Loucy (cell line): Measurements from ENCODE around the gene SORCS2.

Source experiments
- H2AFZ ChIP-seq: fragments of 200-600 bp; sonication (generic); 2 replicates; pipeline ENCODE4 v1.6.0; 2016; ENCODE audit warnings: antibody characterized with exemption, mild to moderate bottlenecking, low read length, moderate library complexity
- H3F3A ChIP-seq: fragments of 200-600 bp; 2 replicates; pipeline ENCODE4 v1.6.0; 2016; ENCODE audit warnings: antibody characterized with exemption, low read depth, mild to moderate bottlenecking
- H3K27me3 ChIP-seq: fragments of 200-600 bp; sonication (generic); 2 replicates; pipeline ENCODE4 v1.6.1; 2014; ENCODE audit warnings: low read length, mild to moderate bottlenecking; ENCODE audit not compliant: insufficient read depth, poor library complexity, severe bottlenecking
- H3K36me3 ChIP-seq: fragments of 200-600 bp; sonication (generic); 2 replicates; pipeline ENCODE4 v1.6.1; 2016; ENCODE audit warnings: low read length; ENCODE audit not compliant: insufficient read depth
- H3K4me1 ChIP-seq: fragments of 200-600 bp; sonication (generic); 2 replicates; pipeline ENCODE4 v1.5.1; 2014; ENCODE audit warnings: low read length, mild to moderate bottlenecking; ENCODE audit not compliant: insufficient read depth, poor library complexity, severe bottlenecking
- H3K4me2 ChIP-seq: fragments of 200-600 bp; sonication (generic); 2 replicates; pipeline ENCODE4 v1.6.0; 2014; ENCODE audit warnings: antibody characterized with exemption, low read length, low read depth, mild to moderate bottlenecking; ENCODE audit not compliant: poor library complexity, severe bottlenecking
- H3K4me3 ChIP-seq: fragments of 200-600 bp; sonication (generic); 2 replicates; pipeline ENCODE4 v1.5.1; 2014; ENCODE audit warnings: low read length, mild to moderate bottlenecking, mixed read lengths; ENCODE audit not compliant: poor library complexity, severe bottlenecking
- H3K79me2 ChIP-seq: fragments of 200-600 bp; sonication (generic); 2 replicates; pipeline ENCODE4 v1.6.1; 2014; ENCODE audit warnings: low read length; ENCODE audit not compliant: insufficient read depth
- H3K9ac ChIP-seq: fragments of 200-600 bp; sonication (generic); 2 replicates; pipeline ENCODE4 v1.6.0; 2014; ENCODE audit warnings: mild to moderate bottlenecking, low read depth, low read length, moderate library complexity; ENCODE audit not compliant: poor library complexity, severe bottlenecking
- H3K9me2 ChIP-seq: fragments of 200-600 bp; sonication (generic); replicated peaks from 2 replicates; pipeline ENCODE4 v1.6.1; 2016; ENCODE audit warnings: low read depth, low read length, mixed read lengths
- H3K9me3 ChIP-seq: fragments of 200-600 bp; sonication (generic); 2 replicates; pipeline ENCODE4 v1.6.1; 2014; ENCODE audit warnings: mild to moderate bottlenecking, antibody characterized with exemption, low read length, low read depth; ENCODE audit not compliant: insufficient read depth
- H4K20me1 ChIP-seq: fragments of 200-600 bp; sonication (generic); 2 replicates; pipeline ENCODE4 v1.6.0; 2014; ENCODE audit warnings: antibody characterized with exemption, low read length, mild to moderate bottlenecking; ENCODE audit not compliant: insufficient read depth, poor library complexity, severe bottlenecking
- CTCF ChIP-seq: fragments of 200-600 bp; sonication (generic); conservative IDR thresholded peaks from 2 replicates; pipeline ENCODE4 v1.5.1; 2014; ENCODE audit warnings: mild to moderate bottlenecking, antibody characterized with exemption, low read length
- EZH2phosphoT487 ChIP-seq: fragments of 200-600 bp; IDR thresholded peaks from 2 replicates; pipeline ENCODE4 v1.6.1; 2018; ENCODE audit warnings: antibody characterized with exemption, mild to moderate bottlenecking, moderate library complexity, borderline replicate concordance

Gene SORCS2

GRCh38 chr4:7159923-7160322, 32.4 kb upstream of the SORCS2 start:
- Histone ChIP-seq H3F3A (no peaks in the 10 kb centered on the region), H3K9me3 (0 out of 2 replicates have a peak, but pooled peaks cover 2% of the 10 kb centered on the region), H3K27me3 (no peaks in the 10 kb centered on the region), H3K36me3 (no peaks in the 10 kb centered on the region), H3K4me2 (no peak overlapping the region), H3K9me2 (no peaks in the 10 kb centered on the region), H3K9ac (no peak overlapping the region), H4K20me1 (no peaks in the 10 kb centered on the region), H3K4me1 (no peaks in the 10 kb centered on the region), H3K4me3 (no peak overlapping the region), H3K79me2 (no peaks in the 10 kb centered on the region), H2AFZ (no peak overlapping the region)
- TF ChIP-seq EZH2phosphoT487 (no peak), CTCF (no peak)

- no peaks in the 10 kb centered on the region for H3F3A ChIP-seq
- H3K9me3 ChIP-seq: 0 out of 2 replicates have a peak, but pooled peaks cover 2% of the 10 kb centered on the region
- TF ChIP-seq EZH2phosphoT487 (no peak), CTCF (no peak)
- H3K36me3 ChIP-seq: no peaks in the 10 kb centered on the region
- H2AFZ ChIP-seq: no peak overlapping the region
- no peaks in the 10 kb centered on the region for H3K79me2 ChIP-seq
- H3K4me1 ChIP-seq: no peaks in the 10 kb centered on the region
- H3K27me3 ChIP-seq: no peaks in the 10 kb centered on the region
- no peaks in the 10 kb centered on the region for H3K9me2 ChIP-seq
- H3K4me2 ChIP-seq: no peak overlapping the region
- H3K9ac ChIP-seq: no peak overlapping the region
- no peaks in the 10 kb centered on the region for H4K20me1 ChIP-seq
- no peak overlapping the region for H3K4me3 ChIP-seq
These were observed 31.9 kb upstream of the SORCS2 start for GRCh38 chr4:7160439-7160838.

- 0 out of 2 replicates have a peak, but pooled peaks cover 2% of the 10 kb centered on the region for H3K9me3 ChIP-seq
- no peak overlapping the region for H3K4me3 ChIP-seq
- no peaks in the 10 kb centered on the region for H3K4me1 ChIP-seq
- H4K20me1 ChIP-seq: no peaks in the 10 kb centered on the region
- no peak overlapping the region for H3K9ac ChIP-seq
- no peaks in the 10 kb centered on the region for H3K79me2 ChIP-seq
- no peak overlapping the region for H2AFZ ChIP-seq
- H3F3A ChIP-seq: no peaks in the 10 kb centered on the region
- H3K27me3 ChIP-seq: no peaks in the 10 kb centered on the region
- H3K9me2 ChIP-seq: no peaks in the 10 kb centered on the region
- no peak overlapping the region for H3K4me2 ChIP-seq
- H3K36me3 ChIP-seq: no peaks in the 10 kb centered on the region
- TF ChIP-seq CTCF (no peak), EZH2phosphoT487 (no peak)
These were observed 31.3 kb upstream of the SORCS2 start for GRCh38 chr4:7160951-7161440.
